GM12874 (cell line): ENCODE results near the gene LY6G6F.

Experiments
- TF ChIP-seq, protein P1 (sequence below): IDR thresholded peaks from 2 replicates; pipeline ENCODE4 v1.5.1; 2011; ENCODE audit warnings: low read depth, mild to moderate bottlenecking, control low read depth, low read length, moderate library complexity; ENCODE audit not compliant: insufficient read depth

Gene LY6G6F

DNA sequence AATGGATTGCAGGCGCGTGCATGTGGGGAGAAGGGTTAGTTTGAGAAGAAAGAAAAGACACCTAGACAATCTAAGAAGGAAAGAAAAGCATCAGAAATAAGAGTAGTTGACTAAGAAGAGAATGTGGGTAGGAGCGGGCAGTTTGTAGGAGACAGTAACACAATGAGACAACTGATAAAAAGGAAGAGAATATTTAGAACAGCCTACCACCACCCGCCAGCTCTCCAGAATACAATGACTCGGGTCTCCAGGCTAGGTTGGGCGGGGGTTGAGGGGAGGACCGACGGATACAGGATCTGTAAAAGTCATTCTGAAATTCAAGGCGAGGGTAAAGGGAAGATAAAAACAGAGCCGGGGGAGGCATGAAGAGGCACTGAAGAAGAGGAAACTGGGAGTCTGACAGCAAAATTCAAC is 4.3 kb upstream of the LY6G6F start:
- TF ChIP-seq, protein P1, sequence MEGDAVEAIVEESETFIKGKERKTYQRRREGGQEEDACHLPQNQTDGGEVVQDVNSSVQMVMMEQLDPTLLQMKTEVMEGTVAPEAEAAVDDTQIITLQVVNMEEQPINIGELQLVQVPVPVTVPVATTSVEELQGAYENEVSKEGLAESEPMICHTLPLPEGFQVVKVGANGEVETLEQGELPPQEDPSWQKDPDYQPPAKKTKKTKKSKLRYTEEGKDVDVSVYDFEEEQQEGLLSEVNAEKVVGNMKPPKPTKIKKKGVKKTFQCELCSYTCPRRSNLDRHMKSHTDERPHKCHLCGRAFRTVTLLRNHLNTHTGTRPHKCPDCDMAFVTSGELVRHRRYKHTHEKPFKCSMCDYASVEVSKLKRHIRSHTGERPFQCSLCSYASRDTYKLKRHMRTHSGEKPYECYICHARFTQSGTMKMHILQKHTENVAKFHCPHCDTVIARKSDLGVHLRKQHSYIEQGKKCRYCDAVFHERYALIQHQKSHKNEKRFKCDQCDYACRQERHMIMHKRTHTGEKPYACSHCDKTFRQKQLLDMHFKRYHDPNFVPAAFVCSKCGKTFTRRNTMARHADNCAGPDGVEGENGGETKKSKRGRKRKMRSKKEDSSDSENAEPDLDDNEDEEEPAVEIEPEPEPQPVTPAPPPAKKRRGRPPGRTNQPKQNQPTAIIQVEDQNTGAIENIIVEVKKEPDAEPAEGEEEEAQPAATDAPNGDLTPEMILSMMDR: no peak

DNA sequence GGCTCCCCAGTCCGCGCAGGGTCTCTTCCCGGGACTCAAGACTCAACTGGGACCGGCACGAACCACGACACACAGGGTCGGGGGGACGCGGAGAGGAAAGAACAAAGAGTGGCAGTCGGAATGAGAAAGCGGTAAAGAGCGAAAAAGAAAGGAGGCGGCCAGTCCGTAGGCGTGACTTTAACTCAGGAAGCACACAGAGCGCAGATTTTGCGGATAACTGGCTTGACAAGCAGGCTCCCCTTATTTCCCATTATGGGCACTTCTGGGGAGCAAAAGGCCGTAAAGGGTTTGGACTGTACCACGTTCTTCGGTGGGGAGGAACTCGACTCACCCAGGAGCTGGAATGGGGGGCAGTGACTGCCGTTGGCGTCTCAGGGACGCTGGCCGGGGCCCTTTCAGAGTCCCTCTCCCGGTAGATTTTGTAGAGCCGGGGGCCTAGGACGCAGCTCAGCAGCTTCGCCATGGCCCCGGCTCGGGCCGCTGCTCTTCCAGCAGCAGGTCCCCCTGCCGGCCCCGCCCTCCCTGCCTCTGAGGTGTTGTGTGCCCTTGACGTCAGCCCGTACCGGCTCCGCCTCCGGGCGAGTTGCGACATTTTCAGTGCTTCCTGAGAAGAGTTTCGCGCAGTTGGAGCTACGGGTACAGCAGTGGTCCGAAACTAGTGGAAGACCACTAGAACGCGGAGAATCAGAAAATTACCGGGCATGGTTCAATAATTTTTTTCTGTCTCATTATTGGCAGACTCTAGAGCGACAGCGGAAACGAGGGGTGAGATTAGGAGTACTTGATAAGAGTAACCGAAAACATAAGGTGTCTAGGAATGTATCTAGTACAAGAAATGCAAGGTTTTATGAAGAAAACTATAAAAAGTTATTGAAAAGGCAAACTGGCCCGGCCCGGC is 3.6 kb upstream of the LY6G6F start, which contains the start of gene ABHD16A:
TSS of gene ABHD16A (minus strand) at position 506 of the 898 bp plus-strand sequence. CDS start at position 463, 43 bp downstream.
- TF ChIP-seq, protein P1: no peak

DNA sequence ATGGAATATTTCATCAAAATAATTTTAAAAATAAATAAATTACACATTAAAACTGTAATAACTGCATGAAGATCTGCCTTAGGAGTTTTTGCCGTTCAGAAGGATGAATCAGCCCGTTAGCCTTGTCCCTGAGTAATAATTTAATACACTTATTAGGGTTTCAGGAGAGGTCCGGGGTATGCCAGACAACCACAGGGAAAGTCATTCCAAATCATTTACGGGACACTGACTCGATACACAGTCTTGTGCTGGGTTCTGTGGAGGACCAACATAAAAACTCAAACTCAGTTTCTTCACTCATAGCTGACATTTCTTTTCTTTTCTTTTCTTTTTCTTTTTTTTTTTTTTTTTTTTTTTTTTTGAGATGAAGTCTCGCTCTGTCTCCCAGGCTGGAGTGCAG is 735 bp upstream of the LY6G6F start:
- TF ChIP-seq, protein P1: no peak

DNA sequence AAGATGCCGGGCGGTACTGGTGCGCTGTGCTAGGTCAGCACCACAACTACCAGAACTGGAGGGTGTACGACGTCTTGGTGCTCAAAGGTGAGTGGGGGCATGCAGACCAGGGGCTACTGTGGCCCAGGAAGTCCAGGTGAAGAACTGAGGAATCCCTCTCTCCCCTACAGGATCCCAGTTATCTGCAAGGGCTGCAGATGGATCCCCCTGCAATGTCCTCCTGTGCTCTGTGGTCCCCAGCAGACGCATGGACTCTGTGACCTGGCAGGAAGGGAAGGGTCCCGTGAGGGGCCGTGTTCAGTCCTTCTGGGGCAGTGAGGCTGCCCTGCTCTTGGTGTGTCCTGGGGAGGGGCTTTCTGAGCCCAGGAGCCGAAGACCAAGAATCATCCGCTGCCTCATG is 1.0 kb downstream of the LY6G6F start:
- TF ChIP-seq, protein P1: no peak

DNA sequence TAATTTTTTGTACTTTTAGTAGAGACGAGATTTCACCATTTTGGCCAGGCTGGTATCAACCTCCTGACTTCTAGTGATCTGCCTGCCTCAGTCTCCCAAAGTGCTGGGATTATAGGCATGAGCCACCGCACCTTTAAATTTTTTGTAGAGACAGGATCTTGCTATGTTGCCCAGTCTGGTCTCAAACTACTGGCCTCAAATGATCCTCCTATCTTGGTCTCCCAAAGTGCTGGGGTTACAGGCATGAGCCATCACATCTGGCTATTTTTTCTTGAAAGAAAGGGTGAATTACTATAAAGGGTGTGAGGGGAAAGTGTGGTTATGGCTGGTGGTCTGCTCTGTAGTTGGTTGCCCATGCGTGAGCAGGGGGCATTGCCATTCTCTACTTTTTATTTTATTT is 1.6 kb downstream of the LY6G6F start:
- TF ChIP-seq, protein P1: no peak

DNA sequence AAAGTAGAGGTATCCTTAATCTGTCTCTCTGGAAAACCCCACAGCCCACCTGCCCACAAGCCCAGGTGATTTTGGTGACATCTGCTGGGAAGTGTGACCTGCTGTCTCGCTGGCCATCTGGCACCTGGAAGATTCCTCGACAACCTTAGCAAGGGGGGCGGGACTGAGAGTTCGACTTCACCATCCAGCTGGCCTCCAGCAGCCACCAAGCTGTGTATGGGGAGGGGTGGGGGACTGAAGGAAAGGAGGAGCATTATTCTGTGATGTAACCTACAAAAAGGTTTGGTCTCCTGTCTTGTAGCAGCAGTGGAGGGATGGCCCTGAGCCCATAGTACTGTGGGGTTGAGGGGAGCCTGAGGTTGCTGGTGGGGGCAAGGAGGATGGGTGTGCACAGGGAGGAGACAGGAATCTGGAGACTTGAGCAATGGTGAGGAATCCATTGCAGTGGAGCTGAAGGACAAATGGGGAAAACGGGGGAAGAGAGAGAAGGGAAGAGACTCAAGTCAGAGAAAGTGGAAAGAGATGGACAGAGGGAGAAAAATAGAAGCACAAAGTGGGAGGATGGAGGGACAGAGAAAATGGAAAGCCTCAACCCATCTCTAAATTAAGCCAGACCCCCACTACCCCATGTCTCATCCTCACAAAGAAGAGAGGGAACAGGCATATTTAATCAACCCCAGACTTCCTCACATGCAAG is 4.0 kb downstream of the LY6G6F start:
- TF ChIP-seq, protein P1: no peak

DNA sequence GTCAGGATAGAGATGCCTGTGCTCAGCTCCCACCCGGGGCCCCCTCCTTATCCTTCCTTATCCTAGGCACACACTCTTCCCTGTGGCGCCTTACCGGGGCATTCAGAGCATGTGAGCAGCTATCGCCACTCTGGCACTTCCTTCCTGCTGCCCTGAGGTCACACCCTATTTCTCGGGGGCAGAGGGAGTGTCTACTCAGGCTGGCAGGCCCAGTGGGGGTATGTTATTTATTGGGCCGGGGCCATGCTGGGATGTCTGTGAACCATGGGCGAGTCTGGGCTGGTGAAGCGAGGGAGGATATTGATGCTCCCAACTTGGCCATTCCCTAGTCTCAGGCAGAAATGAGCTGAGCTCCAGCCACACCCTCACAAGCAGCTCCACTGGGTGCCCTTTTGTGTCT is 4.6 kb downstream of the LY6G6F start:
- TF ChIP-seq, protein P1: no peak
